Gastrocnemius medialis (tissue), 4 donors: ENCODE measurements around the gene MTX2. TPM values are rescaled to one million over a fixed set of nuclear protein-coding genes. Genes with fewer than 3 reads are reported as not detected.

Experiments
- ATAC-seq, 2 donors: fragments of 150-250 bp; one replicate each; pipeline ENCODE4 v1.9.1; 2016
- DNase-seq, 2 donors: peaks; one replicate each; pipeline ENCODE4 v3.0.0-alpha.2; 2019
- H3K27ac ChIP-seq, 4 donors: fragments of 200-600 bp; sonication (generic); 1 replicate in 1 of 4; 2 replicates in 3 of 4; pipeline ENCODE4 v1.5.1; 2016 to 2018; ENCODE audit warnings: mild to moderate bottlenecking in 2 of 4, moderate library complexity in 1 of 4
- H3K27me3 ChIP-seq, 3 donors: fragments of 200-600 bp; sonication (generic) in 2 of 3; 1 replicate in 1 of 3; 2 replicates in 2 of 3; pipeline versions ENCODE4 v1.5.1 to v1.6.0; 2016 to 2019; ENCODE audit warnings: mild to moderate bottlenecking in 1 of 3, moderate library complexity in 1 of 3
- H3K36me3 ChIP-seq, 2 donors: fragments of 200-600 bp; sonication (generic) in 1 of 2; one replicate each; pipeline ENCODE4 v1.5.1; 2017 to 2018
- H3K4me1 ChIP-seq, 2 donors: fragments of 200-600 bp; sonication (generic) in 1 of 2; one replicate each; pipeline ENCODE4 v1.5.1; 2016 to 2017; ENCODE audit warnings: mild to moderate bottlenecking in 2 of 2
- H3K4me3 ChIP-seq, 4 donors: fragments of 200-600 bp; sonication (generic) in 3 of 4; 1 replicate in 1 of 4; 2 replicates in 3 of 4; pipeline ENCODE4 v1.5.1; 2016 to 2019; ENCODE audit warnings: mild to moderate bottlenecking in 2 of 4
- H3K9me3 ChIP-seq, 3 donors: fragments of 200-600 bp; sonication (generic) in 2 of 3; 1 replicate in 1 of 3; 2 replicates in 2 of 3; pipeline ENCODE4 v1.5.1; 2016 to 2019
- CTCF ChIP-seq, 5 experiments: fragments of 450-650 bp in 3 of 5; fragments of 200-600 bp in 2 of 5; sonication (generic) in 2 of 5; IDR thresholded peaks in 4 of 5; conservative IDR thresholded peaks in 1 of 5; 1 replicate in 4 of 5; 2 replicates in 1 of 5; pipeline ENCODE4 v1.5.1; 2016 to 2019; ENCODE audit warnings: antibody characterized with exemption in 5 of 5, mild to moderate bottlenecking in 3 of 5, moderate library complexity in 3 of 5
- POLR2A ChIP-seq, 2 donors: fragments of 450-650 bp; IDR thresholded peaks; one replicate each; pipeline ENCODE4 v1.6.1; 2017; ENCODE audit warnings: antibody characterized with exemption in 2 of 2, mild to moderate bottlenecking in 2 of 2, moderate library complexity in 2 of 2
- in situ Hi-C, 4 donors: fragments of 200-750 bp; cut with MboI; loops; one replicate each; pipeline versions ENCODE4 v1.15.0 to v1.8.0; 2017; ENCODE audit warnings: low sequenced_read_pairs in 4 of 4
- intact Hi-C: fragments of 100-400 bp; cut with DNase I; formaldehyde crosslinking; loops from one replicate; pipeline ENCODE4 v1.15.1; 2023; ENCODE audit warnings: low total_unique reads
- total RNA-seq, 4 donors: library from RNA; depleted of rRNA; stranded (reverse); fragments of >200 nt; gene quantifications; one replicate each; pipeline versions ENCODE4 v1.1.0 to v1.2.3, GENCODE V29; 2016

Gene MTX2
- total RNA-seq, 4 donors from 2014 or later: 35.8 to 43.3 (median 39.1) TPM

DNA sequence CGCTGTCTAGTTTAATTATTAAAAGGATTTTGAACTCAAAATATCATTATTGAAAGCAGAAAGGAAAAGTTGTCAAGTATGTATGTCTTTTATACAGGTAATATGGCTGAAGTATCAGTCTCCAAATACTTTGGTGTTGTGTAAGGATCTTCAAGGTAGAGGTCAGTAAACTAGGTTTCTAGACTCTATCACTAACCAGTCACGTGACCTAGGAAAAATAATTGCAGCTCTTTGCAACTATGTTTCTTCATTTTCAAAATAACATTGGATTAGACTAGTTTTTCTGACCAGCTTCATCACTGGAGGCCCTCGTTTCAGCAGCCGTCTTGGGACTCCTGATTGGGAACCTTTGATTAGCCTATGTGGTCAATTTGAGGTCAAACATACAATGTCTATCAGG lies 21.4 kb upstream of the MTX2 start:
- in situ Hi-C loops: no loop called here
- no peak for ATAC-seq
- Histone ChIP-seq H3K36me3 (no peaks in the 10 kb centered on the region), H3K27me3 (no peaks in the 10 kb centered on the region), H3K4me1 (no peaks in the 10 kb centered on the region), H3K27ac (no peak overlapping the region), H3K9me3 (no peaks in the 10 kb centered on the region), H3K4me3 (no peak overlapping the region)
- intact Hi-C loops: no loop called here
- DNase-seq: no peak
- TF ChIP-seq CTCF (IDR thresholded peaks at IDR 0.05 in 4 of 5, conservative IDR thresholded peaks at IDR 0.05 in 1 of 5) (no peak), POLR2A (IDR thresholded peaks at IDR 0.05) (no peak)

- intact Hi-C loops: no loop called here
- no peak for DNase-seq
- no peak for ATAC-seq
- Histone ChIP-seq H3K36me3 (no peaks in the 10 kb centered on the region), H3K9me3 (no peaks in the 10 kb centered on the region), H3K4me1 (no peaks in the 10 kb centered on the region), H3K27me3 (no peaks in the 10 kb centered on the region), H3K27ac (no peak overlapping the region), H3K4me3 (no peak overlapping the region)
- in situ Hi-C loops: no loop called here
- no peak for TF ChIP-seq CTCF (IDR thresholded peaks at IDR 0.05 in 4 of 5, conservative IDR thresholded peaks at IDR 0.05 in 1 of 5)
- no peak for TF ChIP-seq POLR2A (IDR thresholded peaks at IDR 0.05)
Observed at GRCh38 chr2:176251928-176252327, 17.3 kb upstream of the MTX2 start.

DNA sequence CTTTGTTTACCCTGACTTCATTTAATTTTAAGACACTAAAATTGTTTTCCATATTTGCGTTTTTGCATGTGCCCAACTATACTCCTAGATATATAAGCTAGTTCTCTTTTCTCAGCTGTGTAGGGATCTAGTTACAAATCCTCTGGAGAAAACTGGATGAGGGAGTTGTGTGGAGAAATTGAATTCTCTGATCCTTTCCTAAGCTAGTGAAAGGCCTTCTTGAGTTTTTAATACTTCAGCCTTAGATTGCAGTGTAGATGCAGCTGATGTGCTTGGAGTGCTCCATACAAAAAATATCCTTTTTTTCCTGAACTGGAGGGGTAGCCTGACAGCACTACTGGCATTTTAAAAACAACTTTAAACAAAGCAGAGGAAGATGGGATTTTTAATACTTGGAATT lies 8.6 kb upstream of the MTX2 start:
- no peaks in the 10 kb centered on the region for H3K4me1 ChIP-seq
- H3K9me3 ChIP-seq: no peaks in the 10 kb centered on the region
- intact Hi-C loops: loop anchor here (10.0 kb wide), 3 partner anchors 194 to 374 kb away; no protein-coding TSS in a partner anchor
- ATAC-seq (no peak), DNase-seq (no peak)
- in situ Hi-C loops: no loop called here
- H3K4me3 ChIP-seq: no peak overlapping the region
- H3K27ac ChIP-seq: no peak overlapping the region
- H3K27me3 ChIP-seq: no peaks in the 10 kb centered on the region
- no peaks in the 10 kb centered on the region for H3K36me3 ChIP-seq
- no peak for TF ChIP-seq POLR2A (IDR thresholded peaks at IDR 0.05)
- no peak for TF ChIP-seq CTCF (IDR thresholded peaks at IDR 0.05 in 4 of 5, conservative IDR thresholded peaks at IDR 0.05 in 1 of 5)

- intact Hi-C loops: loop anchor here (10.0 kb wide), 3 partner anchors 194 to 374 kb away; no protein-coding TSS in a partner anchor
- in situ Hi-C loops: no loop called here
- no peak for DNase-seq
- Histone ChIP-seq H3K4me3 (no peak overlapping the region), H3K9me3 (no peaks in the 10 kb centered on the region), H3K27me3 (no peaks in the 10 kb centered on the region), H3K4me1 (no peaks in the 10 kb centered on the region), H3K27ac (no peak overlapping the region), H3K36me3 (no peaks in the 10 kb centered on the region)
- TF ChIP-seq CTCF (IDR thresholded peaks at IDR 0.05 in 4 of 5, conservative IDR thresholded peaks at IDR 0.05 in 1 of 5) (no peak), POLR2A (IDR thresholded peaks at IDR 0.05) (no peak)
- no peak for ATAC-seq
Observed at GRCh38 chr2:176261136-176261535, 8.1 kb upstream of the MTX2 start.

DNA sequence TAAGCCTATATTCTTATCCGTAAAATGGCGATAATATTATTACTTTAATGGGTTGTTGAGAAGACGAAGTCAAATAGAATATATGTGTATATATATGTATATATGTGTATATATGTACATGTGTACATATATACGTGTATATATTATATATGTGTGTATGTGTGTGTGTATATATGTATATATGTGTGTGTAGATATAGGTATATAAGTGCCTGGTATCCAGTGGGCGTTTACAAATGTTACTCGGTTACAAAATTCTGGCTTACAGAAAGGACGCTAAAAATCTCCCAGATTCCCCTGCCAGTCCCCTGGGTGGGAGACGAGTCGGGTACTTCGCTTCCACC lies 295 bp upstream of the MTX2 start:
- in situ Hi-C loops: no loop called here
- intact Hi-C loops: loop anchor here (2.0 to 10.0 kb wide), 4 partner anchors 128 to 366 kb away; no protein-coding TSS in a partner anchor
- H3K4me3 ChIP-seq: peak overlapping the region; percentile 84 to 94 (median 89)
- H3K27me3 ChIP-seq: no peaks in the 10 kb centered on the region
- H3K9me3 ChIP-seq: no peaks in the 10 kb centered on the region
- H3K4me1 ChIP-seq: peaks cover 13 to 24% of the 10 kb centered on the region in 2 donors
- no peak for TF ChIP-seq CTCF (IDR thresholded peaks at IDR 0.05 in 4 of 5, conservative IDR thresholded peaks at IDR 0.05 in 1 of 5)
- TF ChIP-seq POLR2A (IDR thresholded peaks at IDR 0.05): no peak
- DNase-seq (no peak), ATAC-seq (peak; percentile 15 to 18)
- H3K27ac ChIP-seq: peak overlapping the region; percentile 85 to 92 (median 89)
- no peaks in the 10 kb centered on the region for H3K36me3 ChIP-seq
